HUES6 (cell line): Measurements from ENCODE around the gene KATNB1.

Experiments
- H3K27ac ChIP-seq: 2 replicates; pipeline ENCODE4 v1.7.0; 2013; ENCODE audit warnings: low read depth, mild to moderate bottlenecking, low read length, inconsistent platforms
- H3K27me3 ChIP-seq: 2 replicates; pipeline ENCODE4 v1.6.1; 2013; ENCODE audit warnings: low read length; ENCODE audit not compliant: control insufficient read depth, insufficient read depth
- H3K36me3 ChIP-seq: 2 replicates; pipeline ENCODE4 v1.6.1; 2013; ENCODE audit warnings: low read length; ENCODE audit not compliant: control insufficient read depth, insufficient read depth
- H3K4me1 ChIP-seq: 2 replicates; pipeline ENCODE4 v1.6.1; 2013; ENCODE audit warnings: low read length; ENCODE audit not compliant: control insufficient read depth, insufficient read depth
- H3K4me3 ChIP-seq: 2 replicates; pipeline ENCODE4 v1.5.1; 2013; ENCODE audit warnings: low read depth, low read length
- H3K9ac ChIP-seq: one replicate; pipeline ENCODE4 v1.6.1; 2013; ENCODE audit warnings: mild to moderate bottlenecking, low read length
- H3K9me3 ChIP-seq: 2 replicates; pipeline ENCODE4 v1.6.1; 2013; ENCODE audit warnings: low read depth, low read length; ENCODE audit not compliant: control insufficient read depth, insufficient read depth

The KATNB1 gene

DNA sequence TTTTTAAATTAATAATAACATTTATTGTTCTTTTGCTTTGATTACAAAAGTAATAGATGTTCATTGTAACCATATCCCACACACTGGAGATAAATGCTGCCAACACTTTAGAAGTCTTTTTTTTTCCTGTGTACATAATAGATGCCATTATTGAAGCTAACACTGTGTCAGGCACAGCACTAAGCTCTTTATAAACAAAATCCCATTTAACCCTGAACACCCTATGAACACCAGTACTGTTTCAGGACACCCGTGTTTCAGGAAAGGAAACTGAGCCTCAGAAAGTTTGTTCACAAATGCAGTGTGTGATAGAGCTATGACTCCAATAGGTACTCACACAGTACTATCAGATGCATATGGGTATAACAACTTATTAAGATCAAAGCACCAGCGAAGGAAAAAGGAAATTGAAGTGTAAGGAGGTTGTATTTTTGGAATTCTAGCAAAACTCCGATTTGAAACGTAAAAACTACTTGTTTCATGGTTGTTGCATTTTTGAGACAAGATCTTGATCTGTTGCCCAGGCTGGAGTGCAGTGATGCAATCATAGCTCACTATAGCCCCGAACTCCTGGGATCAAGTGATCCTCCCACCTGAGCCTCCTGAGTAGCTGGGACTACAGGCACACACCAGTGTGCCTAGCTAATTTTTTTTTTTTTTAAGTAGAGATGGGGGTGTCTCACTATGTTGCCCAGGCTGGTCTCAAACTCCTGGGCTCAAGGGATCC, 68.7 kb downstream of the KATNB1 start:
- H3K9ac ChIP-seq, result no peak overlapping the region
- no peaks in the 10 kb centered on the region for H3K9me3 ChIP-seq
- no peak overlapping the region for H3K27ac ChIP-seq
- no peak overlapping the region for H3K4me3 ChIP-seq
- H3K36me3 ChIP-seq, result no peaks in the 10 kb centered on the region
- peaks cover 52% of the 10 kb centered on the region for H3K4me1 ChIP-seq
- peaks cover 3% of the 10 kb centered on the region; the same call in 1 of the 2 replicates for H3K27me3 ChIP-seq

DNA sequence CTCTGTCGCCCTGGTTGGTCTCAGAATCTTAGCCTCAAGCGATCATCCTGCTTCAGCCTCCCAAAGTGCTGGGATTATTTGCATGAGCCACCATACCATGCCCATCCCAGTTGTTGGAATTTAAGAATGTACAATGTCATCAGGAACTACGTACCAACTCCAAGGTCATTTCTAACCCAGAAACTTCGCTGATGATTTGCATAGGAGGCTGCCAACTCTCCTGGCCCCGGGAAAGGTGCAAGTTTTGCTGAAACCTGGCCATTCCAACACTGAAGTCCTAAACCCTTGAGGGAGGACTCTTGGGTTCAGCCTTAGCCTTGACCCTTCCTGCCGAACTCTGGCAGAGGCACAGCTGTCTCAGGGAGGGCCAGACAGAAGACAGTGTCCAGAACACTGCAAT, 69.6 kb downstream of the KATNB1 start:
- H3K27ac ChIP-seq, result no peak overlapping the region
- no peak overlapping the region for H3K4me3 ChIP-seq
- H3K9me3 ChIP-seq, result no peaks in the 10 kb centered on the region
- no peaks in the 10 kb centered on the region for H3K36me3 ChIP-seq
- peaks cover 52% of the 10 kb centered on the region for H3K4me1 ChIP-seq
- H3K9ac ChIP-seq, result no peak overlapping the region
- H3K27me3 ChIP-seq, result peaks cover 3% of the 10 kb centered on the region; the same call in 1 of the 2 replicates
